Measurements from ENCODE around the gene PLXNA3.
A peak's percentile ranks its signal among the peaks of the same experiment; 100 is the strongest.

PLXNA3 gene

GRCh38 chrX:154460326-154460725 lies 2.2 kb downstream of the PLXNA3 start:
- no peak for DNase-seq

- no peak for DNase-seq
Observed at GRCh38 chrX:154462396-154462795, 4.3 kb downstream of the PLXNA3 start.

DNA sequence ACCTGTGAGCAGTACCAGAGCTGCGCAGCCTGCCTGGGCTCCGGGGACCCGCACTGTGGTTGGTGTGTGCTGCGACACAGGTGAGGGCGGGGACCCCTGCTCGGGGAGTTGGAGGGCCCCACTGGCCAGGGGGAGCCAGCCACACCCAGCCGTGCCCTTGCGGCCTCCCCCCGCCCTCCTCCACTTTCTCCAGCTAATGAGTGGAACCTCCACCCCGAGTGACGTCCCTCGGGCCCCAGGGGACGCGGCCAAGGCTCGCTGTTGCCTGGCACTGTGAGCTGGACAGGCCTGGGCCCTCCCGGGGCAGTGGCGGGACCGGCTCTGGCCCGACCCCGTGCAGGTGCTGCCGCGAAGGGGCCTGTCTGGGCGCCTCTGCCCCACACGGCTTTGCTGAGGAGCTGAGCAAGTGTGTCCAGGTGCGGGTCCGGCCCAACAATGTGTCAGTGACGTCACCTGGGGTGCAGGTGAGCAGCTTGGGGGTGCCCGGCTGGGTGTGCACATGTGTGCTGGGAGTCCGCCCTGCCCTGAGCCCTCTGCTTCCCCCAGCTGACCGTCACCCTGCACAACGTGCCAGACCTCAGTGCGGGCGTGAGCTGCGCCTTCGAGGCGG lies 5.6 kb downstream of the PLXNA3 start:
- DNase-seq = no peak

DNA sequence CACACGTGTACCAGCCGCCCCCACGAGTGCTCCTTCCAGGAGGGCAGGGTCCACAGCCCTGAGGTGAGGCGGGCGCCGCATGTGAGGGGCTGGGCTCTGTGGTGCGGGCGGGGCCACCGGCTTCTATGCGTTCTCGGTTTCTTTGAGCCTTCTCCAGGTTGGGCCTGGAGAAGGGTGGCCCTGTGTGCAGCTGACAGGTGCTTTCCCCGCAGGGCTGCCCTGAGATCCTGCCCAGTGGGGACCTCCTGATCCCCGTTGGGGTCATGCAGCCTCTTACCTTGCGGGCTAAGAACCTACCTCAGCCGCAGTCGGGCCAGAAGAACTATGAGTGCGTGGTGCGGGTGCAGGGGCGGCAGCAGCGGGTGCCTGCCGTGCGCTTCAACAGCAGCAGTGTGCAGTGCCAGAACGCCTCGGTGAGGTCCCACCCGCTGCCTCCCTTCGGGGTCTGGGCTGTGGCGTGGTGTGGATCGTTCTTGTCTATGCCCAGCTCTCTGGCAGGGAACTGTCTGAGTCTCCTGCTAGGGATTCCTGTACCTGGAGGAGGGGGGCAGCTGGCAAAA lies 6.8 kb downstream of the PLXNA3 start:
- no peak for DNase-seq

DNA sequence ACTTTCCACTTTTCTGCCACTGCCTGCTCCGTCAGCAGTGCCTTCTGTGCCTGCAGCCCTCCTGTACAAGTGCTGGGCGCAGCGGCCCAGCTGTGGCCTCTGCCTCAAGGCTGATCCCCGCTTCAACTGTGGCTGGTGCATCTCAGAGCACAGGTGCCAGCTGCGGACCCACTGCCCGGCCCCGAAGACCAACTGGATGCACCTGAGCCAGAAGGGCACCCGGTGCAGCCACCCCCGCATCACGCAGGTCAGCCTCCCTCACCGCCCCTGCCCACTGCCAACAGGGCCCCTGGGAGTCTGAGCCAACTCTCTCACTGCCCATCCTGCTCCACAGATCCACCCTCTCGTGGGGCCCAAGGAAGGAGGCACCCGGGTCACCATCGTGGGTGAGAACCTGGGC lies 7.5 kb downstream of the PLXNA3 start:
- DNase-seq = no peak

GRCh38 chrX:154466036-154466435 lies 8.0 kb downstream of the PLXNA3 start:
- DNase-seq = no peak

DNA sequence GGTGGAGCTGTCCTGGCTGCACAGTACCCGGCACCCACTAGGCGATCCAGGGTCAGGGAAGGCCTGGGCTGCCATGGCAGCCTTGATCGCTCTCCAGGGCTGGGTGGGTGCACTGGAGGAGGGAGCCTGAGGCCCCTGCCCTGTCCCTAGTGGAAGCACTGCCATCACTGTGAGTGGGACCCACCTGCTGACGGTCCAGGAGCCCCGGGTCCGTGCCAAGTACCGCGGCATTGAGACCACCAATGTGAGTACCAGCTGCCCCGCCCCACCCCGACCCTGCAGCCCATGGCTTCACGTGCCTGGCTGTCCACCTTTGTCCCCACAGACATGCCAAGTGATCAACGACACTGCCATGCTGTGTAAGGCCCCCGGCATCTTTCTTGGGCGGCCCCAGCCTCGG lies 8.8 kb downstream of the PLXNA3 start:
- no peak for DNase-seq

DNA sequence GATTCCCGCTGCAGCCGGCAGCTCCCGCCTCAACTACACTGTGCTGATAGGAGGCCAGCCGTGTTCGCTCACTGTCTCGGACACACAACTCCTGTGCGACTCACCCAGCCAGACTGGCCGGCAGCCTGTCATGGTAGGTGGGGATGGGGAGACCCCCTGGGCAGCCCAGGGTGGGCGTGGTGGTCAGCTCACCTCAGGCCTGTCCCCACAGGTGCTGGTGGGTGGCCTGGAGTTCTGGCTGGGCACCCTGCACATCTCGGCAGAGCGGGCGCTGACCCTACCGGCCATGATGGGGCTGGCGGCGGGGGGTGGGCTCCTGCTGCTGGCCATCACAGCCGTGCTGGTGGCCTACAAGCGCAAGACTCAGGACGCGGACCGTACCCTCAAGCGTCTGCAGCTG lies 9.5 kb downstream of the PLXNA3 start:
- DNase-seq = no peak

DNA sequence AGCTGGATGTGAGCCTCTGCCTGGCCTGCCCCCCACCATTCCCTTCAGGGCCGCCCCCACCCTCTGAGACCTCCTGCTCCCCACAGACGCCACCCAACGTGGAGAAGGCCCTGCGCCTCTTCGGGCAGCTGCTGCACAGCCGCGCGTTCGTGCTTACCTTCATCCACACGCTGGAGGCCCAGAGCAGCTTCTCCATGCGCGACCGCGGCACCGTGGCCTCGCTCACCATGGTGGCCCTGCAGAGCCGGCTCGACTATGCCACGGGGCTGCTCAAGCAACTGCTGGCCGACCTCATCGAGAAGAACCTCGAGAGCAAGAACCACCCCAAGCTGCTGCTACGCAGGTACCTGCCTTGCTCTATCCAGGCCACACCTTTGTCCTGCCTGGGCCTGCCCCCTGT lies 10.1 kb downstream of the PLXNA3 start:
- DNase-seq = no peak

DNA sequence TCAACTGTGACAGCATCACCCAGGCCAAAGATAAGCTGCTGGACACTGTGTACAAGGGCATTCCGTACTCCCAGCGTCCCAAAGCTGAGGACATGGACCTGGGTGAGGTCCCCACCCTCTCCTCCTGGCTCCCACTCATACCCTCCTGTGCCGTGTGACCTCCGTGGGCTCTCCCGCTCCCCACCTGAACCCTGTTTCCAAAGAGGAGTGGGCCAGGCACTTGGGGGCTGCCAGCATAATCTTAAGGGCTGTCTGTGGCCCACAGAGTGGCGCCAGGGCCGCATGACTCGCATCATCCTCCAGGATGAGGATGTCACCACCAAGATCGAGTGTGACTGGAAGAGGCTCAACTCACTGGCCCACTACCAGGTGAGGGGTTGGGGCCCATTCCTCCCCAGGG lies 11.0 kb downstream of the PLXNA3 start:
- no peak for DNase-seq

DNA sequence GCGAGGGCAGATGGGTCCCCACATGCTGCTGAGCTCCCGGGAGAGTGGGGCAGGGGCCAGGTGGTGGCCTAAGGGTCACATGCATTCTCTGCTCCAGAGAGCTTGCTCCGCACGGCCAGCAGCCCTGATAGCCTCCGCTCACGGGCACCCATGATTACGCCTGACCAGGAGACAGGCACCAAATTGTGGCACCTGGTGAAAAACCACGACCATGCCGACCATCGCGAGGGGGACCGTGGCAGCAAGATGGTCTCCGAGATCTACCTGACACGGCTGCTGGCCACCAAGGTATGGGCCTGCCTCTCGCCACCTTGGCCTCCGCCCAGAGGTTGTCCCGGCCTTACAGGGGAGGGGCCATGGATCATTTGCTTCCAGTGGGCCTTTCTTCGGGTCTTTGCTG lies 11.8 kb downstream of the PLXNA3 start:
- no peak for DNase-seq

DNA sequence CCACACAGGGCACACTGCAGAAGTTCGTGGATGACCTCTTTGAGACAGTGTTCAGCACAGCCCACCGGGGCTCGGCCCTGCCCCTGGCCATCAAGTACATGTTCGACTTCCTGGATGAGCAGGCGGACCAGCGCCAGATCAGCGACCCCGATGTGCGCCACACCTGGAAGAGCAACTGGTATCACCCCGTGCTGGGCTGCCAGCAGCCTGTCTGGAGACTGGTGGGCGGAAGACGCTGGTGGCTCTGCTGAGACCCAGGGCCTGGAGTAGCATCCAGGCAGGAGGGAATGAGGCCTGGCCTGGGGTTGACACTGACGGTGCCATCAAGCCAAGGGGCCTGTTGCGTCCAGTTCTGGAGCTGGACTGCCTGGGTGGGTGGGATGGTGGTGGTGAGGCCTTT lies 12.4 kb downstream of the PLXNA3 start:
- no peak for DNase-seq

GRCh38 chrX:154470914-154471568 lies 13.0 kb downstream of the PLXNA3 start:
- DNase-seq = no peak

- no peak for DNase-seq
Observed at GRCh38 chrX:154471839-154472684, 14.0 kb downstream of the PLXNA3 start.

- no peak for DNase-seq
Observed at GRCh38 chrX:154472685-154473632, 14.9 kb downstream of the PLXNA3 start.

DNA sequence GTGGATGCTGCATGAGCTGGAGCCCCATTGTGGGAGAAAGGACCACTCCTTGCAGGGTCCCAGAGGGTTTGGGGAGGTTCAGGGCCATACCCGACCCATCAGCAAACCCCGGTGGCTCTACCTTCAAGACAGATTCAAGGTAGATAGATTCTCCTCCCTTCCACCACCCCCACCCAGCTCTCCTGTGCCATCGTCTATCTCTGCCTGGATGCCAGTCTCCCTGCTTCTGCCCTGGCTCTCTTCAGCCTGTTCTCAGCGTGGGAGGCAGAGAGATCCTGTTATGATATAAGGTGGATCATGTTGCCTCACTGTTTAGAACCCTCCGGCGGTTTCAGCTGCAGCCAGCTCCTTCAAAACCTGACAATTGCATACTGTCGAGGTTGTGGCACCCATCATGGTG lies 15.6 kb downstream of the PLXNA3 start:
- no peak for DNase-seq

GRCh38 chrX:154476821-154477220 lies 18.7 kb downstream of the PLXNA3 start:
- no peak for DNase-seq

DNA sequence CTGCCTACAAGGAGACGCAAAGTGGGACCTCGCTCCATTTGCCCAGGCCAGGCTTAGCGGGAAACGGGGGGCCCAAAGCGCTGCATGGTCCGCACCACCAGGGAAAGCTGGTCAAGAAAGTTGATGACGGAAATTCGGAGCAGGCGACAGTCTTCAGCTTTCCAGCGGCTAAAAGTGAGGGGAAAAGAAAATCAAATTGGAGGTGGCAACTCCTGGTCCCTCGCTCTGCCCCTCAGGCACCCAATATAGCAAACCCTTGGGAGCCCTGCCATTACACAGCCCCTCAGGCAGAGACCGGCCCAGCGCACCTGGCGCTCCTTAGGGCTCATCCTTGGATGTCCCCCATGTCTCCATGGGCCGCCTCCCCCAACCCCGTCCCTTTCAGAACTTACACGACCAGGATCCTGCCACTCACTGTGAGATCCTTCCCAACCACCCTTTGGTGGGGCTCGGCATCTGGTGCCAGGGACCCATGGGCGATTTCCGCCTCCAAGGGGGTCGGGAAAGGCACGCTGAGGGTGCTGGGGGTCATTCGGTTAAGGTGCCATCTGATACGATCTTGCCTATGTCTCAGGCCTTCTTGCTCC lies 19.9 kb downstream of the PLXNA3 start:
- DNase-seq = no peak

GRCh38 chrX:154478728-154479622 lies 20.9 kb downstream of the PLXNA3 start, which contains the start of gene LAGE3:
LAGE3 (minus strand) TSS chrX:154479281; CDS start chrX:154478915, 366 bp downstream.
- peak; percentile 90 for DNase-seq

- no peak for DNase-seq
Observed at GRCh38 chrX:154481195-154481594, 23.1 kb downstream of the PLXNA3 start.
